HG03280 (cell line): ENCODE results near the gene MMP15.
"Not testable (repeated sequence)": the region's sequence is repeated elsewhere in the genome, so short reads cannot be mapped to it uniquely, and the experiment has no call there.

Source experiments
- ATAC-seq: cut with Tn5 transposase; IDR thresholded peaks from one replicate; pipeline ENCODE4 v1.9.1; 2021; ENCODE audit warnings: mild to moderate bottlenecking, moderate library complexity; ENCODE audit not compliant: unreplicated experiment

MMP15 gene

GRCh38 chr16:58084635-58085034, 59.1 kb downstream of the MMP15 start:
- no peak for ATAC-seq

GRCh38 chr16:58085171-58085570, 59.6 kb downstream of the MMP15 start:
- no peak for ATAC-seq

GRCh38 chr16:58085584-58086251, 60.2 kb downstream of the MMP15 start:
- no peak for ATAC-seq

GRCh38 chr16:58086381-58087208, 61.0 kb downstream of the MMP15 start:
- ATAC-seq, result no peak

- no peak for ATAC-seq
These were observed 61.8 kb downstream of the MMP15 start for GRCh38 chr16:58087209-58087913.

- no peak for ATAC-seq
These were observed 62.5 kb downstream of the MMP15 start for GRCh38 chr16:58088091-58088490.

- not testable (repeated sequence) for ATAC-seq
These were observed 64.8 kb downstream of the MMP15 start for GRCh38 chr16:58090396-58090795.

GRCh38 chr16:58094026-58094425, 68.5 kb downstream of the MMP15 start:
- ATAC-seq, result no peak

GRCh38 chr16:58094791-58095574, 69.4 kb downstream of the MMP15 start:
- no peak for ATAC-seq

- ATAC-seq, result not testable (repeated sequence)
These were observed 70.0 kb downstream of the MMP15 start for GRCh38 chr16:58095575-58095960.

GRCh38 chr16:58096249-58096648, 70.7 kb downstream of the MMP15 start:
- no peak for ATAC-seq
